Testis (tissue), 2 donors: ENCODE results near the gene ARHGAP23.

Experiments used
- POLR2A ChIP-seq: fragments of 450-650 bp; IDR thresholded peaks from one replicate; pipeline ENCODE4 v1.6.1; 2017; ENCODE audit warnings: antibody characterized with exemption, mild to moderate bottlenecking, moderate library complexity
- TF ChIP-seq, protein P1 (sequence below), 3 experiments: fragments of 450-650 bp in 2 of 3; fragments of 200-600 bp in 1 of 3; sonication (generic) in 1 of 3; IDR thresholded peaks; one replicate each; pipeline ENCODE4 v1.5.1; 2016 to 2019; ENCODE audit warnings: antibody characterized with exemption in 3 of 3, mild to moderate bottlenecking in 2 of 3, moderate library complexity in 1 of 3

- TF ChIP-seq, protein P1, sequence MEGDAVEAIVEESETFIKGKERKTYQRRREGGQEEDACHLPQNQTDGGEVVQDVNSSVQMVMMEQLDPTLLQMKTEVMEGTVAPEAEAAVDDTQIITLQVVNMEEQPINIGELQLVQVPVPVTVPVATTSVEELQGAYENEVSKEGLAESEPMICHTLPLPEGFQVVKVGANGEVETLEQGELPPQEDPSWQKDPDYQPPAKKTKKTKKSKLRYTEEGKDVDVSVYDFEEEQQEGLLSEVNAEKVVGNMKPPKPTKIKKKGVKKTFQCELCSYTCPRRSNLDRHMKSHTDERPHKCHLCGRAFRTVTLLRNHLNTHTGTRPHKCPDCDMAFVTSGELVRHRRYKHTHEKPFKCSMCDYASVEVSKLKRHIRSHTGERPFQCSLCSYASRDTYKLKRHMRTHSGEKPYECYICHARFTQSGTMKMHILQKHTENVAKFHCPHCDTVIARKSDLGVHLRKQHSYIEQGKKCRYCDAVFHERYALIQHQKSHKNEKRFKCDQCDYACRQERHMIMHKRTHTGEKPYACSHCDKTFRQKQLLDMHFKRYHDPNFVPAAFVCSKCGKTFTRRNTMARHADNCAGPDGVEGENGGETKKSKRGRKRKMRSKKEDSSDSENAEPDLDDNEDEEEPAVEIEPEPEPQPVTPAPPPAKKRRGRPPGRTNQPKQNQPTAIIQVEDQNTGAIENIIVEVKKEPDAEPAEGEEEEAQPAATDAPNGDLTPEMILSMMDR (IDR thresholded peaks at IDR 0.05), result no peak
- TF ChIP-seq POLR2A, result no peak
Measured at GRCh38 chr17:38549285-38549684, 121.0 kb downstream of the ARHGAP23 start.
